Stimulated activated CD4-positive, alpha-beta T cell treated with anti-CD3 and anti-CD28 coated beads, TNF-alpha, amount 100 ng/mL, for 1 hour (primary cell): ENCODE measurements around the gene LNP1.
"Not testable (repeated sequence)": the region's sequence is repeated elsewhere in the genome, so short reads cannot be mapped to it uniquely, and the experiment has no call there.

Source experiments
- DNase-seq, 3 donors: peaks; one replicate each; pipeline ENCODE4 v3.0.0-alpha.2; 2020; ENCODE audit warnings: low read depth in 3 of 3, low spot score in 1 of 3

The LNP1 gene

GRCh38 chr3:100471444-100471843 is 70.1 kb downstream of the LNP1 start:
- DNase-seq = no peak

GRCh38 chr3:100477851-100478360 is 76.6 kb downstream of the LNP1 start:
- not testable (repeated sequence) for DNase-seq

GRCh38 chr3:100478521-100478920 is 77.2 kb downstream of the LNP1 start:
- not testable (repeated sequence) for DNase-seq

GRCh38 chr3:100480081-100480480 is 78.7 kb downstream of the LNP1 start:
- DNase-seq = no peak

- DNase-seq = no peak
Observed at GRCh38 chr3:100482176-100482575, 80.8 kb downstream of the LNP1 start.

GRCh38 chr3:100483529-100483928 is 82.2 kb downstream of the LNP1 start:
- no peak for DNase-seq

GRCh38 chr3:100486808-100487207 is 85.5 kb downstream of the LNP1 start:
- no peak for DNase-seq

GRCh38 chr3:100489118-100489517 is 87.8 kb downstream of the LNP1 start:
- no peak for DNase-seq

GRCh38 chr3:100492059-100493006 is 91.0 kb downstream of the LNP1 start, which contains the start of gene TMEM45A:
Gene TMEM45A (plus strand): TSS chr3:100492619. CDS start chr3:100555212, 62,593 bp downstream.
- peak in 2 of 3 donors; percentile 49 to 73 for DNase-seq

- DNase-seq = no peak
Observed at GRCh38 chr3:100496711-100497261, 95.4 kb downstream of the LNP1 start.

- no peak for DNase-seq
Observed at GRCh38 chr3:100499651-100500050, 98.3 kb downstream of the LNP1 start.

- DNase-seq = no peak
Observed at GRCh38 chr3:100500320-100500880, 99.1 kb downstream of the LNP1 start.

- no peak for DNase-seq
Observed at GRCh38 chr3:100503448-100503847, 102.1 kb downstream of the LNP1 start.
